ENCODE results near the gene SEC23A.
"Not testable (repeated sequence)": the region's sequence is repeated elsewhere in the genome, so short reads cannot be mapped to it uniquely, and the experiment has no call there.

SEC23A gene

GRCh38 chr14:39050389-39050788 is 52.6 kb downstream of the SEC23A start:
- DNase-seq = no peak
- TF ChIP-seq, protein P1, sequence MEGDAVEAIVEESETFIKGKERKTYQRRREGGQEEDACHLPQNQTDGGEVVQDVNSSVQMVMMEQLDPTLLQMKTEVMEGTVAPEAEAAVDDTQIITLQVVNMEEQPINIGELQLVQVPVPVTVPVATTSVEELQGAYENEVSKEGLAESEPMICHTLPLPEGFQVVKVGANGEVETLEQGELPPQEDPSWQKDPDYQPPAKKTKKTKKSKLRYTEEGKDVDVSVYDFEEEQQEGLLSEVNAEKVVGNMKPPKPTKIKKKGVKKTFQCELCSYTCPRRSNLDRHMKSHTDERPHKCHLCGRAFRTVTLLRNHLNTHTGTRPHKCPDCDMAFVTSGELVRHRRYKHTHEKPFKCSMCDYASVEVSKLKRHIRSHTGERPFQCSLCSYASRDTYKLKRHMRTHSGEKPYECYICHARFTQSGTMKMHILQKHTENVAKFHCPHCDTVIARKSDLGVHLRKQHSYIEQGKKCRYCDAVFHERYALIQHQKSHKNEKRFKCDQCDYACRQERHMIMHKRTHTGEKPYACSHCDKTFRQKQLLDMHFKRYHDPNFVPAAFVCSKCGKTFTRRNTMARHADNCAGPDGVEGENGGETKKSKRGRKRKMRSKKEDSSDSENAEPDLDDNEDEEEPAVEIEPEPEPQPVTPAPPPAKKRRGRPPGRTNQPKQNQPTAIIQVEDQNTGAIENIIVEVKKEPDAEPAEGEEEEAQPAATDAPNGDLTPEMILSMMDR (IDR thresholded peaks at IDR 0.05; ENCODE audit: low read depth, low read length) = no peak
- Histone ChIP-seq H3K4me1 (no peaks in the 10 kb centered on the region), H3K27me3 (no peaks in the 10 kb centered on the region), H3K4me3 (ENCODE audit: low read depth, low read length) (no peak overlapping the region), H3K9me3 (no peaks in the 10 kb centered on the region), H3K36me3 (peaks cover 50% of the 10 kb centered on the region)

GRCh38 chr14:39045889-39046288 is 57.1 kb downstream of the SEC23A start:
- not testable (repeated sequence) for H3K4me1 ChIP-seq; H3K4me3 ChIP-seq (ENCODE audit: low read depth, low read length); H3K27me3 ChIP-seq; H3K9me3 ChIP-seq; DNase-seq
- H3K36me3 ChIP-seq = peaks cover 38% of the 10 kb centered on the region

- no peaks in the 10 kb centered on the region for H3K4me1 ChIP-seq
- H3K9me3 ChIP-seq = no peaks in the 10 kb centered on the region
- no peak overlapping the region for H3K4me3 ChIP-seq (ENCODE audit: low read depth, low read length)
- no peaks in the 10 kb centered on the region for H3K27me3 ChIP-seq
- DNase-seq = no peak
- H3K36me3 ChIP-seq = peaks cover 52% of the 10 kb centered on the region
- TF ChIP-seq, protein P1 (IDR thresholded peaks at IDR 0.05; ENCODE audit: low read depth, low read length) = no peak
Measured at GRCh38 chr14:39043352-39043943, 59.6 kb downstream of the SEC23A start.

DNA sequence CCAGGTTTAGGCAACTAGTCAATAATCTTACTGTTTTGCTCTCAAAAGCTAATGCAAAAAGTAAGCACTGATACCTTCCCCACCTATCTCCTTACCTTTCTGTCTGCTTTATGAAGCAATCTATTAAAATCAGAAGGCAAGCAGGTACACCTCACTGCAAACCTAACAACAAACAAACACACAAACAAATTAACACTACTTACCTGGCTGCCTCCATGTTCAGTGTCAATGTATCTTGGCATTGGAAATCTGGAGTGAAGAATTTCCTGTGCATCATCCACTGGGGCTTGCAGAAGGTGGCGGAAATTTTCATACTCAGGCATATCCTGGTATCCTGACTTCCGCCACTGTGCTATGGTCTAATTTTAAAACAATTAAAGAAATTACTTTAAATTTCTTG is 62.5 kb downstream of the SEC23A start:
- DNase-seq = no peak
- H3K36me3 ChIP-seq = peaks cover 47% of the 10 kb centered on the region
- H3K4me1 ChIP-seq = no peaks in the 10 kb centered on the region
- no peaks in the 10 kb centered on the region for H3K9me3 ChIP-seq
- H3K27me3 ChIP-seq = no peaks in the 10 kb centered on the region
- H3K4me3 ChIP-seq (ENCODE audit: low read depth, low read length) = no peak overlapping the region
- TF ChIP-seq, protein P1 (IDR thresholded peaks at IDR 0.05; ENCODE audit: low read depth, low read length) = no peak

DNA sequence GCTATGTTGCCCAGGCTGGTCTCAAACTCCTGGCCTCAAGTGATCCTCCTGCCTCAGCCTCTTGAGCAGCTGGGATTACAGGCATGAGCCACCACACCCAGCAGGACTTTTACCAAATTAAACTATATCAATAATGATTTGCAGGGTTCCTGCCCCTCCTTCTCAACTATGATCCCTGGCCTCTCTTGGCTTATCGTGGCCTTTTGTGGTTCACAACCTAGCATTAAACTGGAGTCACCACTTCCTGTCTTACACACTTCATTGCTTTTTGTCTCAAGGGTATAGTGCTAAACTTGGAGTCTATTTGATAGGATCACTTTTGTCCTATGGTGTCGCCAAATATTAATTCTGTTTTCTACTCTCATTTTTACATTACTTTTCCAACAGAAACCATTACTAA is 64.5 kb downstream of the SEC23A start:
- no peaks in the 10 kb centered on the region for H3K9me3 ChIP-seq
- no peaks in the 10 kb centered on the region for H3K27me3 ChIP-seq
- no peaks in the 10 kb centered on the region for H3K4me1 ChIP-seq
- DNase-seq = no peak
- TF ChIP-seq, protein P1 (IDR thresholded peaks at IDR 0.05; ENCODE audit: low read depth, low read length) = no peak
- peaks cover 49% of the 10 kb centered on the region for H3K36me3 ChIP-seq
- no peak overlapping the region for H3K4me3 ChIP-seq (ENCODE audit: low read depth, low read length)

DNA sequence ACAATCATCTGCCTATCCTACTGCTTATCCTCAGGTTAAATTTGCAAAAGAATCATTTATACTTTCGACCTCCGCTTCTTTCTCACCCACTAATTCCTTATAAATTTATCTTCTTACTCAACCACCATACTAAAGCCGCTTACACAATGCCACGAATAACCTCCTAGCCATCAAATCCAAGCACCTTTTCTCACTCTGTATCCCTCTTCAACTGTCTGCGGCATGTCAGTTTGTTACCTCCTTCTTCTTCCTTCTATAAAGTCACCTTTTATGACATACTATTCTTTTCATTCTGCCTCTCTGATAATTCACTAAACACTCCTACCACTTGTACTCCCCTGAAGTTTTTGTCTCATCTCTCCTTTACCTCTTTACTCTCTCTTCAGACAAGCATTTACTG is 66.3 kb downstream of the SEC23A start:
- peaks cover 45% of the 10 kb centered on the region for H3K36me3 ChIP-seq
- DNase-seq = no peak
- H3K4me3 ChIP-seq (ENCODE audit: low read depth, low read length) = no peak overlapping the region
- H3K27me3 ChIP-seq = no peaks in the 10 kb centered on the region
- TF ChIP-seq, protein P1 (IDR thresholded peaks at IDR 0.05; ENCODE audit: low read depth, low read length) = no peak
- no peaks in the 10 kb centered on the region for H3K9me3 ChIP-seq
- H3K4me1 ChIP-seq = no peaks in the 10 kb centered on the region; the same call in 1 of the 2 replicates
